Activated naive CD8-positive, alpha-beta T cell (primary cell): Measurements from ENCODE around the gene SP110.

Experiments
- H3K27ac Mint-ChIP-seq: one replicate; pipeline ENCODE4 v1.8.0; 2021; ENCODE audit warnings: mixed read lengths
- H3K27me3 Mint-ChIP-seq: one replicate; pipeline ENCODE4 v1.8.0; 2021; ENCODE audit warnings: mixed read lengths
- H3K36me3 Mint-ChIP-seq: one replicate; pipeline ENCODE4 v1.8.0; 2021; ENCODE audit warnings: mixed read lengths
- H3K4me1 Mint-ChIP-seq: one replicate; pipeline ENCODE4 v1.8.0; 2021; ENCODE audit warnings: low read depth, mixed read lengths
- H3K4me3 Mint-ChIP-seq: one replicate; pipeline ENCODE4 v1.8.0; 2021; ENCODE audit warnings: mild to moderate bottlenecking, mixed read lengths
- H3K9me3 Mint-ChIP-seq: one replicate; pipeline ENCODE4 v1.8.0; 2021; ENCODE audit warnings: low read depth, mixed read lengths

The SP110 gene

GRCh38 chr2:230166557-230167170 is 53.1 kb downstream of the SP110 start:
- Mint-ChIP-seq H3K4me1 (peaks cover 12% of the 10 kb centered on the region), H3K27ac (no peak overlapping the region), H3K27me3 (no peaks in the 10 kb centered on the region), H3K9me3 (no peaks in the 10 kb centered on the region), H3K4me3 (no peak overlapping the region), H3K36me3 (peaks cover 23% of the 10 kb centered on the region)

- H3K36me3 Mint-ChIP-seq = peaks cover 20% of the 10 kb centered on the region
- peaks cover 4% of the 10 kb centered on the region for H3K4me1 Mint-ChIP-seq
- H3K9me3 Mint-ChIP-seq = no peaks in the 10 kb centered on the region
- no peaks in the 10 kb centered on the region for H3K27me3 Mint-ChIP-seq
- H3K27ac Mint-ChIP-seq = peak overlapping the region; percentile 6
- no peak overlapping the region for H3K4me3 Mint-ChIP-seq
Measured at GRCh38 chr2:230164139-230164538, 55.6 kb downstream of the SP110 start.

- H3K9me3 Mint-ChIP-seq = peaks cover 4% of the 10 kb centered on the region
- no peak overlapping the region for H3K4me3 Mint-ChIP-seq
- no peak overlapping the region for H3K27ac Mint-ChIP-seq
- peaks cover 3% of the 10 kb centered on the region for H3K4me1 Mint-ChIP-seq
- peaks cover 16% of the 10 kb centered on the region for H3K36me3 Mint-ChIP-seq
- no peaks in the 10 kb centered on the region for H3K27me3 Mint-ChIP-seq
Measured at GRCh38 chr2:230162981-230163380, 56.8 kb downstream of the SP110 start.

GRCh38 chr2:230161184-230161583 is 58.6 kb downstream of the SP110 start:
- Mint-ChIP-seq H3K27ac (no peak overlapping the region), H3K4me3 (no peak overlapping the region), H3K27me3 (no peaks in the 10 kb centered on the region), H3K9me3 (peaks cover 4% of the 10 kb centered on the region), H3K4me1 (peaks cover 3% of the 10 kb centered on the region), H3K36me3 (peaks cover 9% of the 10 kb centered on the region)

- H3K27me3 Mint-ChIP-seq = peaks cover 2% of the 10 kb centered on the region
- H3K27ac Mint-ChIP-seq = no peak overlapping the region
- H3K36me3 Mint-ChIP-seq = peaks cover 8% of the 10 kb centered on the region
- no peak overlapping the region for H3K4me3 Mint-ChIP-seq
- H3K4me1 Mint-ChIP-seq = peaks cover 6% of the 10 kb centered on the region
- H3K9me3 Mint-ChIP-seq = peaks cover 4% of the 10 kb centered on the region
Measured at GRCh38 chr2:230160112-230160660, 59.6 kb downstream of the SP110 start.

- Mint-ChIP-seq H3K4me1 (peaks cover 6% of the 10 kb centered on the region), H3K36me3 (peaks cover 2% of the 10 kb centered on the region), H3K27me3 (peaks cover 2% of the 10 kb centered on the region), H3K9me3 (peaks cover 4% of the 10 kb centered on the region), H3K27ac (no peak overlapping the region), H3K4me3 (no peak overlapping the region)
Measured at GRCh38 chr2:230158468-230158867, 61.3 kb downstream of the SP110 start.

- Mint-ChIP-seq H3K36me3 (no peaks in the 10 kb centered on the region), H3K27ac (no peak overlapping the region), H3K4me1 (peaks cover 6% of the 10 kb centered on the region), H3K9me3 (peaks cover 9% of the 10 kb centered on the region), H3K27me3 (peaks cover 2% of the 10 kb centered on the region), H3K4me3 (no peak overlapping the region)
Measured at GRCh38 chr2:230156782-230157699, 62.7 kb downstream of the SP110 start.

GRCh38 chr2:230155359-230155758 is 64.4 kb downstream of the SP110 start:
- Mint-ChIP-seq H3K4me1 (peaks cover 6% of the 10 kb centered on the region), H3K27me3 (peaks cover 2% of the 10 kb centered on the region), H3K27ac (no peak overlapping the region), H3K4me3 (no peak overlapping the region), H3K36me3 (no peaks in the 10 kb centered on the region), H3K9me3 (peaks cover 12% of the 10 kb centered on the region)

- Mint-ChIP-seq H3K36me3 (no peaks in the 10 kb centered on the region), H3K27ac (no peak overlapping the region), H3K4me1 (peaks cover 3% of the 10 kb centered on the region), H3K9me3 (peaks cover 11% of the 10 kb centered on the region), H3K4me3 (no peak overlapping the region), H3K27me3 (peaks cover 2% of the 10 kb centered on the region)
Measured at GRCh38 chr2:230153390-230153976, 66.3 kb downstream of the SP110 start.

GRCh38 chr2:230152334-230152733 is 67.5 kb downstream of the SP110 start:
- Mint-ChIP-seq H3K4me1 (peaks cover 5% of the 10 kb centered on the region), H3K27me3 (peaks cover 2% of the 10 kb centered on the region), H3K4me3 (no peak overlapping the region), H3K27ac (no peak overlapping the region), H3K9me3 (peaks cover 9% of the 10 kb centered on the region), H3K36me3 (no peaks in the 10 kb centered on the region)

- peaks cover 3% of the 10 kb centered on the region for H3K27me3 Mint-ChIP-seq
- H3K27ac Mint-ChIP-seq = no peak overlapping the region
- peaks cover 3% of the 10 kb centered on the region for H3K4me1 Mint-ChIP-seq
- H3K36me3 Mint-ChIP-seq = peaks cover 14% of the 10 kb centered on the region
- peaks cover 6% of the 10 kb centered on the region for H3K9me3 Mint-ChIP-seq
- no peak overlapping the region for H3K4me3 Mint-ChIP-seq
Measured at GRCh38 chr2:230144355-230144754, 75.4 kb downstream of the SP110 start.

GRCh38 chr2:230140667-230141066 is 79.1 kb downstream of the SP110 start:
- H3K4me3 Mint-ChIP-seq = no peak overlapping the region
- no peaks in the 10 kb centered on the region for H3K4me1 Mint-ChIP-seq
- H3K27ac Mint-ChIP-seq = no peak overlapping the region
- H3K9me3 Mint-ChIP-seq = peaks cover 6% of the 10 kb centered on the region
- peaks cover 12% of the 10 kb centered on the region for H3K36me3 Mint-ChIP-seq
- peaks cover 3% of the 10 kb centered on the region for H3K27me3 Mint-ChIP-seq

GRCh38 chr2:230137902-230138539 is 81.8 kb downstream of the SP110 start:
- no peaks in the 10 kb centered on the region for H3K4me1 Mint-ChIP-seq
- H3K27ac Mint-ChIP-seq = no peak overlapping the region
- no peak overlapping the region for H3K4me3 Mint-ChIP-seq
- peaks cover 11% of the 10 kb centered on the region for H3K36me3 Mint-ChIP-seq
- peaks cover 6% of the 10 kb centered on the region for H3K9me3 Mint-ChIP-seq
- H3K27me3 Mint-ChIP-seq = peaks cover 3% of the 10 kb centered on the region

- peaks cover 2% of the 10 kb centered on the region for H3K36me3 Mint-ChIP-seq
- no peaks in the 10 kb centered on the region for H3K4me1 Mint-ChIP-seq
- H3K9me3 Mint-ChIP-seq = peaks cover 1% of the 10 kb centered on the region
- no peak overlapping the region for H3K4me3 Mint-ChIP-seq
- no peak overlapping the region for H3K27ac Mint-ChIP-seq
- no peaks in the 10 kb centered on the region for H3K27me3 Mint-ChIP-seq
Measured at GRCh38 chr2:230135130-230135525, 84.7 kb downstream of the SP110 start.
